SK-N-MC (cell line): ENCODE data around the gene CLSTN3.

ENCODE experiments used
- EZH2 ChIP-seq: fragments of 200-600 bp; sonication (generic); IDR thresholded peaks from one replicate; pipeline ENCODE4 v1.6.1; 2017; ENCODE audit warnings: antibody characterized with exemption
- FOXP2 ChIP-seq: optimal IDR thresholded peaks from 2 replicates; pipeline ENCODE3; 2011; ENCODE audit warnings: mild to moderate bottlenecking, moderate library complexity; ENCODE audit not compliant: insufficient read depth; ENCODE audit errors: extremely low read length, control extremely low read depth
- POLR2AphosphoS5 ChIP-seq: IDR thresholded peaks from 2 replicates; pipeline ENCODE4 v1.6.1; 2012; ENCODE audit warnings: mild to moderate bottlenecking, low read depth, low read length, borderline replicate concordance

- no peak for TF ChIP-seq EZH2
- no peak for TF ChIP-seq FOXP2
- TF ChIP-seq POLR2AphosphoS5 = no peak
These were observed at the start of gene CLSTN3 for GRCh38 chr12:7129872-7130691.
